NCI-H526 treated with DMSO at 0.1 percent for 48 hours (cell line): Measurements from ENCODE around the gene TSPAN5.

Experiments
- DNase-seq: peaks from one replicate; lab custom pipeline; 2025; lab: John Stamatoyannopoulos, UW

The TSPAN5 gene

GRCh38 chr4:98617358-98618047 lies 40.9 kb downstream of the TSPAN5 start:
- no peak for DNase-seq

DNA sequence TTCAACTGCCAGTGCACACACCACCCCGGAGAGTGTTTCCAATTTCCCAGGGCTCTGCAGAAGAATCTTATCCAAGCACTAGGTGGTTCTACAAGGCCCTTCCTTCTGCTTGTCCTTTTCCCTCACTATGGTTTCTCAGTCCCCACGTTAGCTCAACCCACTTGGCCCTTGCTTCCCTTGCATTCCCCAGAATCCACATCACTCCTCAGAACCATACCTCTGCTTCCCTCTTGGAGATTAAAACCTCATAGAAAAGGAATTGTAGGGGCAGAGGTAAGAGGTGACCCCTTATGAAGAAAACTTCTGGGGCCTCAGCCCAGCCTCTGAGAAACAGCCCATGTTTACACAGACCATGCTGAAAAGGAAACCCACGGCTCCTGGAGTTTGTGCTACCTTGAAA lies 42.4 kb downstream of the TSPAN5 start:
- no peak for DNase-seq

GRCh38 chr4:98614662-98615061 lies 43.7 kb downstream of the TSPAN5 start:
- DNase-seq = no peak

- DNase-seq = no peak
Observed at GRCh38 chr4:98614094-98614493, 44.3 kb downstream of the TSPAN5 start.

DNA sequence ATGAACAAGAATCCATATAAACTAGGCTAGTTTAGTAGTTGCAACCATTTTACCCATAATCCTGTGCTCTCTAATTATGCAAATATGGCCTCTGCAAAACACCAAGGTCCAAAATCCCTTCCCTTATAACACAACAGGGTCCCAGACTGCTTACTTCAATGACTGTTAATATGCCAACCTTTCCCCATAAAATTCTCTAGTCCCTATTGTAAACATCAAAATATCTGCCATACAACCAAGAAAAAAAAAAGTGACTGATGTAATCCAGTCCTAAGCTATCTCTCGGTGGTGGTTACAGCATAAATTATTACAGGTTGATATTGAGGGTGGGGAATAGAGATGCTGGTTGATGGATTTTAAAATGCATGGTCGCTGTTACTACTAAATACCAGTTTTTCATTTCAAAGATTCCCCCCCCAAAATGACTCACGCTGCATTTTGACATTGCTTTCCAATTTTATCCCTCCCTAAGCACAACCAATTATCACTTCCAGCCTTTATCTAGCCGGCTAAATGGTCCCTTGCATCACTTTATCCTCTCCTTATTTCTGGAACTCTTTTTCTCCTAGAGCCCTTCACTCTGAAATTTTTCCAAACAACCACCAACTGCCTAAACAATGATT lies 44.8 kb downstream of the TSPAN5 start:
- DNase-seq = no peak

DNA sequence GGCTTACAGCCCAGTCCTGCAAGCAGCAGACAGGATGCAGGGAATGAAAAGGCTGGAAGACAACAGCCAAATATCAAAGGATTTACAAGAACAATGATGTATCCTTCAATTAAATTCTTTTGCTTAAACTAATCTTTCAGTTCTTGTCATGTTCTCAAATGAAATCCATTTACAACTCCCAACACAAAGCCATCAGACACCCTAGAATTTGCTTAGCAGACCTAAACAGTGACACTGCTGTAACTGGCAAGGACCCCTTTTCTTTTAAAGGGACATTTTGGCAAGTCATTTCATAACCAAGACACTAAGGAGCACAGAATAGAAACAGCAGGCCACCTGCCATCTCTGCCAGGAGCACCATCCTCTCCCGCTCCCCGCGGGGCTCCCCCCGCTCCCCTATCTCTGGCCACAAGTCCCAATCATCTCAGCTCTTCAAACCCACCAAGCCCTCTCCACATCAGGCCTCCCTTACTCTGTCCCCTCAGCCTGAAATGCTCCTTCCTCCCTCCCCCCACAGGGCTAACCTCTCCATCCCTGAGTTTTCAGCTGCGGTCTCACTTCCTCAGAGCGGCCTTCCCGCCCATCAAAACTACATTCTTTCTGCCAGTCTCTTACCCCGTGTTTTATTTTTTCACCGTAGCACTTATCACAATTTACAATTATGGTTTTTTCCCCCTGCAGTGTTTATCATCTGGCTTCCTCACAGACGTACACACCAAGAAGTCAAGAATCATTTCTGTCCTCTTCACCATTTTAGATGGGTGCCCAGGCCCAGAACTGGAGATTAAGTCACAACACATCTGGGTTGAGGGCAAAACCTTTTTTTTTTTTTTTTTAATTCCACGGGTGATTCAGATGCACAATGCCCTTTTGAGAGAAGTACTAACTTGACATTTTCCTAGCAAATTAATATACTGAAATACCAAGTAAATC lies 45.8 kb downstream of the TSPAN5 start:
- DNase-seq = no peak

GRCh38 chr4:98611677-98612317 lies 46.6 kb downstream of the TSPAN5 start:
- no peak for DNase-seq

- no peak for DNase-seq
Observed at GRCh38 chr4:98610926-98611676, 47.3 kb downstream of the TSPAN5 start.

GRCh38 chr4:98610431-98610830 lies 48.0 kb downstream of the TSPAN5 start:
- DNase-seq = no peak

GRCh38 chr4:98609934-98610333 lies 48.5 kb downstream of the TSPAN5 start:
- no peak for DNase-seq

- no peak for DNase-seq
Observed at GRCh38 chr4:98608356-98608755, 50.1 kb downstream of the TSPAN5 start.

GRCh38 chr4:98606894-98607293 lies 51.5 kb downstream of the TSPAN5 start:
- DNase-seq = no peak

GRCh38 chr4:98605216-98605615 lies 53.2 kb downstream of the TSPAN5 start:
- no peak for DNase-seq

DNA sequence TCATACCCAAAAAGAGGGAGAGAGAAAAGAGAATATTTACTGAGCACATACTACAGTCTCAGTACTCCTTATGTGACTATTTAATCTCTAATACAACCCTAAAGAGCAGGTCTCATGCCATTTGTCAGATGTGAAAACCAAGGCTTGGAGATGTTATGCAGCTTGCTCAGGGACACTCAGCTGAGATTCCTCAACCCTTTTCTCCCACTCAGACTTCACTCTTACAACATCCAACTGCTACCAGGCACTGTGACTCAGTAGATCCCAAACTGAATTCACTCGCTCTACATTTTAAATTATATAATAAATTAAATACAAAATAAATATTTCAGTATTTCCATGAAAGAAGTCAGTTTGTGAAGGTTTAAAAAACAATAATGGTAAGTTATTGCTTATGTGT lies 53.7 kb downstream of the TSPAN5 start:
- DNase-seq = no peak

DNA sequence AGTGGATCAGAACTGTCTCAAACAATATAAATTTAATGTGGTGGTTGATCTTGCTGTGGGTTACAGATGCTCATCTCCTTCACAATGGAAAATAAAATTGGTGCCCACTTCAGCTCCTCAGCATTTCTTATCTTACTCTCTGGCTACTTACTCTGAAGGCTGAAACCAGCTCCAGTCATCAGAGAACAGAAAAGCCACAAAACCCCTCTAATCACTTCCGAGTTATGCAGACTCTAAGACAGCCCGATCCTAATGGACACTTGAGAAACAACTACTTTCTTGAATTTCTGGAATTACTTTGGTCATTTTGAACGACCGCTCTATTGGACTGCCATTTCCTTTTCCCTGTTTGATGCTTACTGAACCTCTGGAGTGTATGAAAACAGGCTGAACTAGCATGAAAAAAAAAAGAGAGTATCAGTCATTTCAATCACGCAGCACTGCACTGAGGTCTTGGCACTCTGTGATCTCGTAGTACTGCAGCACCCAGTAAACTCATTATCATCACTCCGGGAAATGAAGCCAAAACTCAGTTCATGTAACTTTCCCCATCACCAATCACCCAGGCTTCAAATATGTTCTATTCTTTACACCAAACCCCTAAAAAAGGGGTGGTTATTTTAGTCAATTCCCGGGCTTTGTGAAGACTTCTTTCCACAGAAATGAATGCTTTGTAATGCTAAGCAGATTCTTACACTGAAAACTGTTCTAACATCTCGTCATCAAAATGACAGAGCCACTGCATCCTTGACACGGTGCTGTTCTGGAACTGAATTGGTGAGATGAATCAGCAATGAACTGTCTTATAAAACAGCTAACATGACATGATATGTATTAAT lies 54.5 kb downstream of the TSPAN5 start:
- DNase-seq = no peak

DNA sequence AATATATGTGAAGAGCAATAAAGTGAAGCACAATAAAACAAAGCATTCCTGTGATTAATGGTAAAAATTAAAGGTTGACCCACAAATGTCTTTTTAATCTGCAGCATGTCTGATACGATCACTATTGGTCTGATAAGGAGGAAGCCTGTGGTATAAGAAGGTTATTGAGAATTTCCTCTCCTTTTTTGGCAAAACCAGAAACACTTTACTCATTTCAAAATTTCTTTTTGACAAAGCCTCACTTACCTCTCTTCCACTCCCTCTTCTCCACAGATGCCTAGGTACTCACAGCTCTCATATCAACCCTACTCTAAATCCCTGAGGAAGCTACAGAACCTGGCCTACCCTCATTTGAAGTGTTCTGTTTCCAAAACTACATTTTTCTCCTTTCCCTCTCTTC lies 56.1 kb downstream of the TSPAN5 start:
- no peak for DNase-seq

- no peak for DNase-seq
Observed at GRCh38 chr4:98601708-98602107, 56.7 kb downstream of the TSPAN5 start.

DNA sequence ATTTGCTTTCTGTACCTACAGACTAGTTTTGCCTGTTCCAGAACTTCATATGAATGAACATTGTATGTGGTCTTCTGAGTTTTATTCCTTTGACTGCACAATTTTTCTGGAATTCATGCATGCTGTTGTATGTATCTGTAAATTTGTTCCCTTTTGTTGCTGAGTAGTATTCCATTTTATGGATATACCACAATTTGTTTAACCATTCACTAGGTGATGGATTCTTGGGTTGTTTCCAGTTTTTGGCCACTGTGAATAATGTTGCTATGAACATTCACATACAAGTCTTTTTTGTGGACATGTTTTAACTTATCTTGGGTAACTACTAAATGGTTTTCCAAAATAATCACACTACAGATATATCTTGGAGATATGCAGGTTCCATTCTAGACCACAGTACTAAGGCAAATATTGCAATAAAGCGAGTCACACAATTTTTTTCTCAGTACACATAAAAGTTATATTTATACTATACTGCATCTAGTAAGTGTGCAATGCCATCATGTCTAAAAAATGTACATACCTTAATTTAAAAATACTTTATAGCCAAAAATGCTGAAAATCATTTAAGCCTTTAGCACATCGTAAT lies 58.7 kb downstream of the TSPAN5 start:
- DNase-seq = no peak

GRCh38 chr4:98586962-98587354 lies 71.5 kb downstream of the TSPAN5 start:
- DNase-seq = no peak

DNA sequence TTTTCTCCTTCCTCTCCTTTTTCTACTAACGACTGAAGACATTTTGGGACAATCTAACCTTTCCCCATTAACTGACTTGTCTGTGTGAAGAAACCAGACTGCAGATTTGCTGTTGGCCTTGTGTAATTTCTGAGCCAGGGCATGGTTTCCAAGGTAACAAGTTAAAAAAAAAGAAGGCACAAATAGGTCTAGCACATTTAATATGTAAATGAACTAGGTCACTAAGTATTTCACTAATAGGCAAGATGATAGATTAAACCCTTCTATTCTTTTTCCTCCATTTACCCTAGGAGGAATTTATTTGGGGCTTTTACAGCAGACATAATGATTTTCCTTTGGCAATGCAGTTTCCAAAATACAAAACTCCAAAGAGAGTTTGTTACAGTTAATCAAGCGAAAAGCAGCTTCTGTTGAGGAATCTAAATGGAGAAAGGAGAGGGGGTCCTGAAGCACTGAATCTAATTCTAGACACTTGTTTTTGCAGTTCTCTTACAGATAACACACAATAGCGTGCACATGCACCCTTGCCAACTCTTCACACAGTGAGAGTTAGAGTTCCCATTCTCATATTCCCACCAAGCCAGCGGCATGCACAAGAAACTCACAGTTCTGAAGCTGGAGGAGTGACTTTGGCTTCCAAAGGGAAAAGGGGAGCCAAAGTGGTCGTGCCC lies 72.0 kb downstream of the TSPAN5 start:
- no peak for DNase-seq
